CD4-positive, alpha-beta T cell treated with Interleukin-17A for 1 hour (primary cell): ENCODE results near the gene DGKE.
A peak's percentile ranks its signal among the peaks of the same experiment; 100 is the strongest.

ENCODE experiments used
- DNase-seq: peaks from one replicate; pipeline ENCODE4 v3.0.0-alpha.2; 2020

Gene DGKE

DNA sequence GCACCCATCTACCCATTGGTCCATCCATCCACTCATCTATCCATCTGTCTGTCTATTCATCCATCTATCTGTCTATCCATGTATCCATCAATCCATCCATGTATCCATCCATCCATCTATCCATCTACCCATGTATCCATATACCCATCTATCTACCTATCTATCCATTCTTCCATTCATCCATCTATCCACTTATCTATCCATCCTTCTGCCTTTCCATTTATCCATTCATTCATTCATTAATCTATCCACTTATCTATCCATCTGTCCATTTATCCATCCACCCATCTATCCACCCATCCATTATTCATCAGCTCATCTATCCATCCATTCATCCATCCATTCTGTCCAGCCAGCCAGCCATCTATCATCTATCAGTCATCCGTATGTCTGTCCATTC, 58.4 kb downstream of the DGKE start:
- DNase-seq: no peak

- no peak for DNase-seq
Observed at GRCh38 chr17:56893503-56893902, 59.6 kb downstream of the DGKE start.

- no peak for DNase-seq
Observed at GRCh38 chr17:56894859-56895455, 61.0 kb downstream of the DGKE start.

DNA sequence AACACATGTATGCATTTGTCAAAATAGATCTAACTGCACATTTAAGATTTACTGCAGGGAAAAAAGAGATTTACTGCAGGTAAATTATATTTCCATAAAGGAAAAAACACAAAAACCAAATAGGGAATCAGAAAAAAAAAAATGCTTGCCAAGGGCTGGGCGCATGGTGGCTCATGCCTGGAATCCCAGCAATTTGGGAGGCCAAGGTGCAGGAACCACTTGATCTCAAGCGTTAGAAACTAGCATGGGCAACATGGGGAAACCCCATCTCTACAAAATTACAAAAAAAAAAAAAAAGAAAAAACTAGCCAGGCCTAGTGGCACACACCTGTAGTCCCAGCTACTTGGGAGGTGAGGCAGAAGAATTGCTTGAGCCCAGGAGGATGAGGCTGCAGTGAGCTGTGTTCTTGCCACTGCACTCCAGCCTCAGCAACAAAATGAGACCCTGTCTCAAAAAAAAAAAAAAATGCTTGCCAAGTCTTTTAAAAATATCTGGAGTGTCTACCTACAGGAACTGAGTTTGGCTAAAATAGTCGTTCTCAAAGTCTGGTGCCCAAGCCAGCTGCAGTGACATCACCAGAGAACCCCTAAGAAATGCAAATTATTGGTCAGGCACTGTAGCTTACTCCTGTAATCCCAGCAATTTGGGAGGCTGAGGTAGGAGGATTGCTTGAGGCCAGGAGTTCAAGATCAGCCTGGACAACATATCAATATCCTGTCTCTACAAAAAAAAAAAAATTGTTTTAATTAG, 62.4 kb downstream of the DGKE start:
- DNase-seq: no peak

- no peak for DNase-seq
Observed at GRCh38 chr17:56896968-56897359, 63.0 kb downstream of the DGKE start.

DNA sequence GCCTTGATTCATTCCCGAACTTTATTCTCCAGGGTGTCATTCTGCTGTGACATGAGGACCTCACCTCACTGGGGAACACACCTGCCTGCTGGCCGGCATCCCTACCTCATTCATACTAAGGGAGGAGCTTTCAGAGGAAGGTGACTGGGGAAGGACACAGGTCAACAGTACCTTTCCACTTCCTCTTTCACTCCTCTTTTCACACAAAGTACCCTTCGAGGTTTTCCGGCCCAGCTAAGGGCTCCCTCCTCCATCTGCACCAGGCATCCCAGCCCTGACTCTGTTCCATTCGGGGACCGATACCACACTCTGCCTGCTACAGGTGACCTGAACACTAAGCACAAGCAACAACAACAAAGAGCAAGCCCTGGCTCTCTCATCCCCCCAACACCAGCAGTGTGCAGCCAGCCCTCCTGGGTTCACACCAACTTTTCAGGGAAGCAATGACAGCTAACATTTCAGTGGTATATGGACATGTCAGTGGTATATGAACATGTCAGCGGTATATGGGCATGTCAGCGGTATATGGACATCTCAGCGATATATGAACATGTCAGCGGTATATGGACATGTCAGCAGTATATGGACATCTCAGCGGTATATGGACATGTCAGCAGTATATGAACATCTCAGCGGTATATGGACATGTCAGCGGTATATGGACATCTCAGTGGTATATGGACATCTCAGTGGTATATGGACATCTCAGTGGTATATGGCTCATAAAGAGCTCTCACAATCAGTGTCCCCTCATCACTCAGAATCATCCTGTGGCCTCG, 63.9 kb downstream of the DGKE start:
- DNase-seq: no peak

DNA sequence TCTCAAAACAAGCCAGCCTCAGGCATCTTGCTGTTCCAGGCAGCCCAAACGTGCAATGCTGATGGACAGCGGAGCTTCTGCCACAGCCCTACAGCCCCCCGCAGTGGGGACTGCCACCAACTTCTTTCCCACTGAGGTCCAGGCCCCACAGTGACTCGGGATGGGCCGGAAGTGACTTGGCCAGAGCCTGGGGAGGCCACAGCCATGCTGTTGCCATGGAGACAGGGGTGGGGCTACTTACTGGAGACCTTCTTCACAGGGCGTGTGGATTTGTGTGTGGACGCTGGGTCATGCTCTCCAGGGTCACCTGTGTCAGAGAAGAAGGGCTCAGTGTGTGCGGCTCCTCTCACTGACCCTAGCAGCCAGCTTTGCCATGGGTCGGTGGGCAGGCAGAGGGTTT, 64.9 kb downstream of the DGKE start:
- DNase-seq: no peak

DNA sequence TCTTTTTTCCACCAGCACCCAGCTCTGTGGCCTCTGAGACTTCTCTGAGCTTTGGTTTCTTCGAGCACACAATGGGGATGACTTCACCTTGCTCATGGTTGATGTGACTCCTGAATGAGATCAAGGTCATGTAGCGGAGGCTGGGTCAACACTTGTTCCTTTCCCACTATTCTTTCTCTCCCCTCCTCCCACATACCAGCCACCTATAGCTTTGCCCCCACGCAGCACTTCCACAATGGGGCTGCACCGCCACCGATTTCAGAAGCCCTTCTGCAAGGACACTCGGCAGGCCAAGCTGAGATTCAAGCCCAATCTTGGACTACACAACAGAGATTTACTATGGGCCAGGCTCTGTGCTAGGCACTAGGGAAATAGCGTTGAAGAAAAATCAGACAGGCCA, 65.5 kb downstream of the DGKE start:
- no peak for DNase-seq

GRCh38 chr17:56902348-56902747, 68.4 kb downstream of the DGKE start:
- DNase-seq: no peak

GRCh38 chr17:56903560-56903959, 69.6 kb downstream of the DGKE start:
- no peak for DNase-seq

GRCh38 chr17:56908001-56908542, 74.1 kb downstream of the DGKE start:
- DNase-seq: peak; percentile 35

DNA sequence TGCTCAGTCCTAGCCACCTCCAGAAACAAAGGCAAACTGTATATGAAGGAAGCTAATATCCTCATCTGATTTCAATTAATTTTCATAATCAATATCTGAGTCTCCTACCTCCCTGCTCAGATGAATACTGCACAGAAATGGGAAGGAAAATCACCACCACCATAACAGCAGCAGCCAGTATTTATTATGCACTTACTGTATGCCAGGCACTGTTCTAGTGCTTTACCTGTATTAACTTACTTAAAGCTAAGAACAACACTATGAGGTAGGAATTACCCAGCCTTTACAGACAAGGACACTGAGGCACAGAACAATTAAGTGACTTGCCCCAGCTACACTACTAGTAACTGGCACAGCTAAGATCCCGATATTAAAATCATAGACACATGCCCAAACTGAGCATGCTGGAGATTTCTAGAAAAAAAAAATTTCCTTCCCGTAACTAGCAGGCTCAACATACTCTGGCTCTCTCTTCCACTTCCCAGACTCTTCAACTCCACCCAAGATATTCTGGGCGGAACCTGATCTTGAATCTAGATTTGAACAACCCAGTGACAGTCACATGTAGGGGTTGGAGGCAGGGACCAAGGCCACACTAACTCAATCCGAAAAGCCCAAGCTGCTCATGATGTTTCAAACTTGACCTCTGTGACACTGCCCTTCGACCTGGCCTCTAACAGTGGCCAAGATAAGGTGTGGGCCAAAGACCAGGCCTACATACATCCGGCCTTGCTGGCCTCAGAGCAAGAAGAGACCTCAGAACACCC, 76.0 kb downstream of the DGKE start:
- DNase-seq: no peak

- DNase-seq: no peak
Observed at GRCh38 chr17:56910509-56911235, 76.7 kb downstream of the DGKE start.

GRCh38 chr17:56912105-56912999, 78.4 kb downstream of the DGKE start:
- DNase-seq: no peak

GRCh38 chr17:56913000-56913311, 79.0 kb downstream of the DGKE start:
- DNase-seq: no peak

DNA sequence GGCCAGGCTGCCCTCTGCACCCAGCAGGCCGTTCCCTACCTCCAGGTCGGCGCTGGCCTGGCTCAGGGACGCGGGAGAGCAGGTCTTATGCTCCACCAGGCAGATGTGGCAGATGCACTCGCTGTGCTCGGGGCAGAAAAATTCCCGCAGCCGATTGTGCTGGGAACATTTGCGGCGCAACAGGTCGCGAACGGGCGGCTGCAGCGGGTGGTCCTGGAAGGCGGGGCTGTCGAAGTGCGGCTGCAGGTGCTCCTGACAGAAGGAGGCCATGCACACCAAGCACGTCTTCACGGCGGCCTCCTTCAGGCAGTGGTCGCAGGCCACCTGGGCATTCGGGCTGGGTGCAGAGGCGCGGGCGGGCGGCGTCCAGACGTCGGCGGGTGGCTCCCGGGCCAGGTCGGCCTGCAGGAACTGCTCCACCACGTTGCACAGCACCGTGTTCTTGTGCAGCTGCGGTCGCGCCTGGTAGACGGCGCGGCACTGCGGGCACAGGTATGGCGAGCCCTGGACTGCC, 79.5 kb downstream of the DGKE start:
- no peak for DNase-seq

GRCh38 chr17:56913867-56914580, 80.1 kb downstream of the DGKE start, which contains the start of gene TRIM25:
Gene TRIM25 (minus strand): TSS chr17:56914049. CDS start chr17:56913988, 61 bp downstream.
- peak; percentile 86 for DNase-seq

DNA sequence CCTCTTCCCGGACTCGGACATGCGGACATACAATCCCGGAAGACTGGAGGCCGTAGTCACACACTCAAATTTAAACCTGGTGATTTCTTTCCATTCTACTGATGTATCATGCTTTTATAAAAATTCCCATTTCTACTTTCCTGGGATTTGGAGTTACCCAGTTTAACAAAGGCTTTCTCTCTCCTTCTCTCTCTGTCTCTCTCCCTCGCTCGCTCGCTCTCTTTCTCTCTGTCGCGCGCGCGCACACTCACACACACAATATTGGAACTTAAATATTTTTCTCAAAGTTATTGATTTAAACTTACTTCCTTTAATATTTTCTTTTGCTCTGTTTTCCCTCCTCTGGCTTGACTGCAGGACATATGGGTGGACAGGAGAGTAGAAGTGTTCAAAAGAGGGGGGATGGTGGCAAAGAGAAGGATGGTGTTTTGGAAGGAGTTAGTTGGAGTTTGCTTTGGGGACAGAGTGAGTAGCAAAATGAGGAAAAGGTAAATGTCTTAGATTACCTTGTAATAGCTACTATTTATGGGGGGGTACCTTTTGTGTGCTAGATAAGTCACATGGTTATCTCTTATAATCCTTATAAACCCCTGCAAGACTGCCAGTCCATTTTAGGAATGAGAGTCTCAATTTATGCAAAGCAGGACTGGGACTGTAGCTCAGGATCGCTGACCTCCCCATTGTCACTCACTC, 80.8 kb downstream of the DGKE start:
- no peak for DNase-seq

DNA sequence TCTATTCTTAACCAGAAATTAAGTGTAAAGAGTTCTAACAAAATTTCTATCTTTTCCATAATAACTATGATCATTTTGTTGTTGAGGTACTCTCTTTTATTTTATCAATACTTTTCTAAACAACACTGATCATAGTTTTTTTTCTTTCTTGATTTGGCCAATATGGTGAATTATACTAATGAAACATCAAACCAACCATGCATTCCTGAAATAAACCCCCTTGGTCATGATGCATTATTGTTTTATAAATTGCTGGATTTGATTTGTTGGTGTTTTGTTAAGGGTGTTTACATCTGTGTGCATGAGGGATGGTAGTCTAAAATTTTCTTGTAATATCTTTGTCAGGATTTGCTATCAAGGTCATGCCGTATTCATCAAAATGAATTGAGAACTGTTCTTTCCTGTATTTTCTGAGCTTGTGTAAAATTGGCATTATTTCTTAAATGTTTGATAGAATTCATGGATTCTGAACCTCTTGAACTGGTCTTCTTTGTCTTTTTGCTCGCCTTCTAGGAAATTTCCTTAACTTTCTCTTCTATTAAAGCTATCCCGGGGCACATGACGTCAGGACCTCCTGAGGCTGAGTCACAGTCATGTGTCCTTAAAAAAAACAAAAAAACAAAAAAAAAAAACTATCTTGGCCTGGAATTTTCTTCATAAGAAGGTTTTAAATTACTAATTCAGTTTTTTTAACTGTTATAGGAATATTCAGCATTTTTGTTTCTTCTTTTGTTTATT, 83.8 kb downstream of the DGKE start:
- DNase-seq: no peak
